Neural progenitor cell (in vitro differentiated cells): ENCODE measurements around the gene BCAM. TPM values are rescaled to one million over a fixed set of nuclear protein-coding genes. Genes with fewer than 3 reads are reported as not detected.
"Not testable (repeated sequence)": the region's sequence is repeated elsewhere in the genome, so short reads cannot be mapped to it uniquely, and the experiment has no call there.

Experiments
- DNase-seq: peaks from one replicate; pipeline ENCODE4 v3.0.0-alpha.2; 2016; ENCODE audit warnings: low spot score
- H2AFZ ChIP-seq: fragments of 200-600 bp; sonication (generic); replicated peaks from 2 replicates; pipeline ENCODE4 v1.6.1; 2016; ENCODE audit warnings: antibody characterized with exemption
- H3F3A ChIP-seq: fragments of 200-600 bp; sonication (generic); 2 replicates; pipeline ENCODE4 v1.6.1; 2016; ENCODE audit warnings: antibody characterized with exemption, low read depth
- H3K27ac ChIP-seq: fragments of 200-600 bp; sonication (generic); 2 replicates; pipeline ENCODE4 v1.5.1; 2016; ENCODE audit warnings: mild to moderate bottlenecking
- H3K27me3 ChIP-seq: fragments of 200-600 bp; sonication (generic); 2 replicates; pipeline ENCODE4 v1.6.1; 2016; ENCODE audit warnings: mild to moderate bottlenecking, moderate library complexity
- H3K36me3 ChIP-seq: fragments of 200-600 bp; sonication (generic); 2 replicates; pipeline ENCODE4 v1.5.1; 2016
- H3K4me1 ChIP-seq: fragments of 200-600 bp; sonication (generic); 2 replicates; pipeline ENCODE4 v1.6.1; 2016; ENCODE audit warnings: mixed run types
- H3K4me2 ChIP-seq: fragments of 200-600 bp; sonication (generic); 2 replicates; pipeline ENCODE4 v1.6.1; 2016
- H3K4me3 ChIP-seq: fragments of 200-600 bp; sonication (generic); 2 replicates; pipeline ENCODE4 v1.5.1; 2016
- H3K79me2 ChIP-seq: fragments of 200-600 bp; sonication (generic); 2 replicates; pipeline ENCODE4 v1.6.1; 2016; ENCODE audit warnings: low read depth
- H3K9ac ChIP-seq: fragments of 200-600 bp; sonication (generic); 2 replicates; pipeline ENCODE4 v1.6.1; 2016
- H3K9me3 ChIP-seq: fragments of 200-600 bp; sonication (generic); 2 replicates; pipeline ENCODE4 v1.5.1; 2016; ENCODE audit warnings: low read depth
- H4K20me1 ChIP-seq: fragments of 200-600 bp; sonication (generic); 2 replicates; pipeline ENCODE4 v1.6.1; 2016; ENCODE audit warnings: low read depth
- H3K27ac Mint-ChIP-seq: 3 replicates; pipeline ENCODE4 v1.8.0; 2021; ENCODE audit warnings: mixed read lengths
- H3K27me3 Mint-ChIP-seq: 2 replicates; pipeline ENCODE4 v1.8.0; 2022; ENCODE audit warnings: low read depth, mild to moderate bottlenecking, inconsistent platforms, moderate library complexity, mixed read lengths; ENCODE audit not compliant: insufficient read depth
- H3K36me3 Mint-ChIP-seq: 3 replicates; pipeline ENCODE4 v1.8.0; 2021; ENCODE audit warnings: mixed read lengths
- H3K4me1 Mint-ChIP-seq: 3 replicates; pipeline ENCODE4 v1.8.0; 2021; ENCODE audit warnings: mixed read lengths
- H3K4me3 Mint-ChIP-seq: 3 replicates; pipeline ENCODE4 v1.8.0; 2021; ENCODE audit warnings: mild to moderate bottlenecking, moderate library complexity, mixed read lengths
- H3K9me3 Mint-ChIP-seq: 3 replicates; pipeline ENCODE4 v1.8.0; 2020; ENCODE audit warnings: mixed read lengths
- EZH2 ChIP-seq: fragments of 200-600 bp; sonication (generic); IDR thresholded peaks from 2 replicates; pipeline ENCODE4 v1.6.1; 2017; ENCODE audit warnings: antibody characterized with exemption, mild to moderate bottlenecking, moderate library complexity
- EZH2phosphoT487 ChIP-seq: fragments of 200-600 bp; sonication (generic); IDR thresholded peaks from 2 replicates; pipeline ENCODE4 v1.6.1; 2017; ENCODE audit warnings: antibody characterized with exemption
- total RNA-seq: library from RNA; depleted of rRNA; stranded (reverse); fragments of >200 nt; gene quantifications from 2 replicates; pipeline ENCODE4 v1.2.3, GENCODE V29; 2015; ENCODE audit warnings: low replicate concordance
- TF ChIP-seq, protein P1 (sequence below): fragments of 200-600 bp; sonication (generic); IDR thresholded peaks from 2 replicates; pipeline ENCODE4 v1.5.1; 2017; ENCODE audit warnings: antibody characterized with exemption, mild to moderate bottlenecking

BCAM gene
- total RNA-seq, 1 donor from 2014 or later: 7.1 TPM

DNA sequence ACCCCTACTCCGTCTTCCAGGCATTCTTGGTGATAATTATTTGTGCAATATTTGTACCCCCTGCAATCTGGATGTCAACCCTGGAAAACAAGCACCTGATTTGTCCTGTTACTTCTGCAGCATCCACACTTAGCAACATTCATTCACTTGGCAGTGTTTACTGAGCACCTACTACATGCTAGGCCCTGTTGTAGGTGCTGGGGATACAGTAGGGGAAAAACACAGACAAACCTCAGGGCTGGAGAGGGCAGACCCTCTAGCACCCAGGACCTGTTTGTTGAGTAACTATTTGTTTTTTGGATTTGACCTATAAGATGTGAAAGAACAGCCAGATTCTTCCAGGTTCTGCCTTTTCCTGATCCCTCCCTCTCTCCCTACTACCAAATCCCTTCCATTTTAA, 46.7 kb downstream of the BCAM start:
- Mint-ChIP-seq H3K9me3 (no peaks in the 10 kb centered on the region), H3K27me3 (peaks cover 5% of the 10 kb centered on the region), H3K4me3 (no peak overlapping the region), H3K36me3 (peaks cover 19% of the 10 kb centered on the region), H3K27ac (no peak overlapping the region), H3K4me1 (no peaks in the 10 kb centered on the region)
- H3K4me2 ChIP-seq: no peak overlapping the region
- H3K9ac ChIP-seq: no peak overlapping the region
- no peaks in the 10 kb centered on the region for H3F3A ChIP-seq
- no peak overlapping the region for H3K4me3 ChIP-seq
- H3K27me3 ChIP-seq: no peaks in the 10 kb centered on the region
- TF ChIP-seq EZH2 (no peak), EZH2phosphoT487 (no peak)
- TF ChIP-seq, protein P1, sequence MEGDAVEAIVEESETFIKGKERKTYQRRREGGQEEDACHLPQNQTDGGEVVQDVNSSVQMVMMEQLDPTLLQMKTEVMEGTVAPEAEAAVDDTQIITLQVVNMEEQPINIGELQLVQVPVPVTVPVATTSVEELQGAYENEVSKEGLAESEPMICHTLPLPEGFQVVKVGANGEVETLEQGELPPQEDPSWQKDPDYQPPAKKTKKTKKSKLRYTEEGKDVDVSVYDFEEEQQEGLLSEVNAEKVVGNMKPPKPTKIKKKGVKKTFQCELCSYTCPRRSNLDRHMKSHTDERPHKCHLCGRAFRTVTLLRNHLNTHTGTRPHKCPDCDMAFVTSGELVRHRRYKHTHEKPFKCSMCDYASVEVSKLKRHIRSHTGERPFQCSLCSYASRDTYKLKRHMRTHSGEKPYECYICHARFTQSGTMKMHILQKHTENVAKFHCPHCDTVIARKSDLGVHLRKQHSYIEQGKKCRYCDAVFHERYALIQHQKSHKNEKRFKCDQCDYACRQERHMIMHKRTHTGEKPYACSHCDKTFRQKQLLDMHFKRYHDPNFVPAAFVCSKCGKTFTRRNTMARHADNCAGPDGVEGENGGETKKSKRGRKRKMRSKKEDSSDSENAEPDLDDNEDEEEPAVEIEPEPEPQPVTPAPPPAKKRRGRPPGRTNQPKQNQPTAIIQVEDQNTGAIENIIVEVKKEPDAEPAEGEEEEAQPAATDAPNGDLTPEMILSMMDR: no peak
- peaks cover 97% of the 10 kb centered on the region for H3K79me2 ChIP-seq
- H3K27ac ChIP-seq: no peak overlapping the region
- no peak for DNase-seq
- H3K36me3 ChIP-seq: no peaks in the 10 kb centered on the region
- H3K9me3 ChIP-seq: no peaks in the 10 kb centered on the region
- H4K20me1 ChIP-seq: peaks cover 94% of the 10 kb centered on the region
- peaks cover 2% of the 10 kb centered on the region for H3K4me1 ChIP-seq
- H2AFZ ChIP-seq: no peak overlapping the region

DNA sequence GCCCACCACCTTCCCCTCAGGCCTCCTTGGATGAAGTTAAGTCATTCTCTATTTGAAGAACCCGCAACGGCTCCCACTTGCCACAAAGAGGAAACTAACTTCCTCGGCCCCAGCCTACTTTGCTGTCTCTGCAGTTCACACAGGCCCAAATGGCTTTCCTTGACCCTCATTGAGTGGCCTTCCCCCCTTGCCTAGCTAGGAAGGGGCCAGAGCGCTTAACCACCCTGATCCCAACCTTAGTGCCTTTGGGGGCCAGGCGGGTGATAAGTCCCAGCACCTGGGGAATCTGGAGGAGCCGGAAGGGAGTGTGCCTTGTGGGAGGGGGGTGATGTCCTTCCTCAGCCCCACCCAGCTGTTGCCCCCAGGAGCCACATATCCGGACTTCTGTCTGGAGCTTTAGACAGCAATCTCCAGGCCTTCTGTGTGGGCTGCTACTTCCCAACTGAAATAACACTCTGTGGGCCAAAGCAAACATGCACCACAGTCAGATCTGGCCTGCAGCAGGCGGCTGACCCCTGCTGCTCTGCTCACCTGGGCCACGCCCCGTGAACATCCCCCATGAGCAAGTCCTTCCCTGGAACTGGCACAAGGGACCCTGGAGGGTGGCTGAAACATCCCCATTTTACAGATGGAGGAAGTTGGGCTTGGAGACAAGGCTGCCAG, 47.6 kb downstream of the BCAM start:
- no peaks in the 10 kb centered on the region for H3F3A ChIP-seq
- H3K36me3 ChIP-seq: no peaks in the 10 kb centered on the region
- no peak overlapping the region for H3K4me2 ChIP-seq
- no peak overlapping the region for H3K27ac Mint-ChIP-seq
- H2AFZ ChIP-seq: no peak overlapping the region
- no peak for TF ChIP-seq EZH2
- TF ChIP-seq EZH2phosphoT487: no peak
- TF ChIP-seq, protein P1: no peak
- no peaks in the 10 kb centered on the region for H3K4me1 ChIP-seq
- peaks cover 28% of the 10 kb centered on the region for H3K36me3 Mint-ChIP-seq
- H4K20me1 ChIP-seq: peaks cover 92% of the 10 kb centered on the region
- no peak for DNase-seq
- H3K27me3 ChIP-seq: no peaks in the 10 kb centered on the region
- H3K4me3 ChIP-seq: no peak overlapping the region
- no peaks in the 10 kb centered on the region for H3K9me3 ChIP-seq
- no peaks in the 10 kb centered on the region for H3K4me1 Mint-ChIP-seq
- peaks cover 97% of the 10 kb centered on the region for H3K79me2 ChIP-seq
- H3K9ac ChIP-seq: no peak overlapping the region
- H3K9me3 Mint-ChIP-seq: no peaks in the 10 kb centered on the region
- H3K27ac ChIP-seq: no peak overlapping the region
- H3K4me3 Mint-ChIP-seq: no peak overlapping the region
- peaks cover 5% of the 10 kb centered on the region for H3K27me3 Mint-ChIP-seq

DNA sequence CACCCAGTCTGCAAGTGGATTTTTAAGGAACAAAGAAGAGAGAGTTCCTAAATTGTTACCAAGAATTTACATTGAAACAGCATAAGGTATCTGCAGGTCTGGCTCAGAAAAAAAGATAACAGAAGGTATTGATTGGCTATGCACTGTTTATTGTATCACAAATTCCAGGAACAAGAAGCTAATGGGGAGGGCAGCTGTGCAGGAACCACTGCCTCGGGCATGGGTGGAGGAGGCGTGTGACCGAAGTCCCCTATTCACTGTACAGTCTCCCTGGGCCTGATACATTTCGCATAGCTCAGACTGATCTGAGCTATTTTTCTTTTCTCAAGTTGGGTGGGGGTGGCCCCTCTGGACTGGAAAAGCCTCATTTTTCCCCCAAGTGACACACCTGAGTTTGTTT, 48.9 kb downstream of the BCAM start:
- H3K27ac Mint-ChIP-seq: no peak overlapping the region
- Histone ChIP-seq H3K4me3 (no peak overlapping the region), H3K79me2 (peaks cover 94% of the 10 kb centered on the region), H3F3A (no peaks in the 10 kb centered on the region), H3K4me2 (no peak overlapping the region), H4K20me1 (peaks cover 87% of the 10 kb centered on the region), H3K36me3 (no peaks in the 10 kb centered on the region), H3K27me3 (no peaks in the 10 kb centered on the region), H3K9me3 (no peaks in the 10 kb centered on the region), H3K4me1 (no peaks in the 10 kb centered on the region), H2AFZ (no peak overlapping the region), H3K9ac (no peak overlapping the region), H3K27ac (no peak overlapping the region)
- H3K9me3 Mint-ChIP-seq: no peaks in the 10 kb centered on the region
- H3K4me3 Mint-ChIP-seq: no peak overlapping the region
- peaks cover 5% of the 10 kb centered on the region for H3K27me3 Mint-ChIP-seq
- H3K4me1 Mint-ChIP-seq: no peaks in the 10 kb centered on the region
- TF ChIP-seq, protein P1: no peak
- no peak for TF ChIP-seq EZH2
- DNase-seq: no peak
- H3K36me3 Mint-ChIP-seq: peaks cover 26% of the 10 kb centered on the region

DNA sequence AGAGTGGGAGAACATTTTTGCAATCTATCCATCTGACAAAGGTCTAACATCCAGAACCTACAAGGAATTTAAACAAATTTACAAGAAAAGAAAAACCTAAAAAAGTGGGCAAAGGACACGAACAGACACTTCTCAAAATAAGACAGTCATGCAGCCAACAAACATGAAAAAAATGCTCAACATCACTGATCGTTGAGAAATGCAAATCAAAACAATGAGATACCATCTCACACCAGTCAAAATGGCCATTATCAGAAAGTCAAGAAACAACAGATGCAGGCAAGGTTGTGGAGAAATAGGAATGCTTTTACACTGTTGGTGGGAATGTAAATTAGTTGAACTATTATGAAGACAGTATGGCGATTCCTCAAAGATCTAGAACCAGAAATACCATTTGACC, 52.7 kb downstream of the BCAM start:
- H3K9me3 ChIP-seq, H3F3A ChIP-seq, H3K4me2 ChIP-seq, H3K4me3 Mint-ChIP-seq, H3K9me3 Mint-ChIP-seq, H3K4me3 ChIP-seq, H3K9ac ChIP-seq, H3K27ac ChIP-seq, H3K4me1 ChIP-seq, H3K27me3 Mint-ChIP-seq, H3K27me3 ChIP-seq, H3K27ac Mint-ChIP-seq, H3K36me3 ChIP-seq, H2AFZ ChIP-seq, DNase-seq, H3K4me1 Mint-ChIP-seq: not testable (repeated sequence)
- peaks cover 84% of the 10 kb centered on the region for H4K20me1 ChIP-seq
- H3K36me3 Mint-ChIP-seq: peaks cover 30% of the 10 kb centered on the region
- peaks cover 85% of the 10 kb centered on the region for H3K79me2 ChIP-seq
